HT1080 (cell line): ENCODE data around the gene CAMTA1. TPM values are rescaled to one million over a fixed set of nuclear protein-coding genes. Genes with fewer than 3 reads are reported as not detected.

ENCODE experiments used
- DNase-seq: peaks from one replicate; pipeline ENCODE4 v3.0.0-alpha.2; 2015; ENCODE audit warnings: low read depth
- total RNA-seq: library from RNA; depleted of rRNA; stranded (reverse); fragments of >200 nt; shearing (Covaris generic); gene quantifications from 2 replicates; pipeline ENCODE4 v1.2.3, GENCODE V29; 2014

The CAMTA1 gene
- total RNA-seq, 1 experiment from 2014 or later: 59.2 TPM

GRCh38 chr1:7333094-7333493 lies 547.8 kb downstream of the CAMTA1 start:
- DNase-seq: no peak

- DNase-seq: no peak
These were observed 548.4 kb downstream of the CAMTA1 start for GRCh38 chr1:7333620-7334019.

- DNase-seq: no peak
These were observed 549.3 kb downstream of the CAMTA1 start for GRCh38 chr1:7334475-7335035.

GRCh38 chr1:7335224-7335879 lies 550.1 kb downstream of the CAMTA1 start:
- no peak for DNase-seq

- DNase-seq: no peak
These were observed 553.2 kb downstream of the CAMTA1 start for GRCh38 chr1:7338439-7338838.

- no peak for DNase-seq
These were observed 553.8 kb downstream of the CAMTA1 start for GRCh38 chr1:7339014-7339413.

GRCh38 chr1:7339953-7340352 lies 554.7 kb downstream of the CAMTA1 start:
- no peak for DNase-seq

- DNase-seq: no peak
These were observed 556.1 kb downstream of the CAMTA1 start for GRCh38 chr1:7341145-7341905.

- DNase-seq: no peak
These were observed 558.6 kb downstream of the CAMTA1 start for GRCh38 chr1:7343882-7344281.

GRCh38 chr1:7344299-7344698 lies 559.0 kb downstream of the CAMTA1 start:
- DNase-seq: no peak

- DNase-seq: no peak
These were observed 560.3 kb downstream of the CAMTA1 start for GRCh38 chr1:7345516-7345915.

- no peak for DNase-seq
These were observed 560.9 kb downstream of the CAMTA1 start for GRCh38 chr1:7346070-7346596.

GRCh38 chr1:7346600-7347570 lies 561.6 kb downstream of the CAMTA1 start:
- DNase-seq: no peak

- no peak for DNase-seq
These were observed 562.8 kb downstream of the CAMTA1 start for GRCh38 chr1:7348073-7348472.

GRCh38 chr1:7348580-7348979 lies 563.3 kb downstream of the CAMTA1 start:
- no peak for DNase-seq

- no peak for DNase-seq
These were observed 565.5 kb downstream of the CAMTA1 start for GRCh38 chr1:7350804-7351203.

- no peak for DNase-seq
These were observed 566.4 kb downstream of the CAMTA1 start for GRCh38 chr1:7351649-7352048.

GRCh38 chr1:7352364-7352763 lies 567.1 kb downstream of the CAMTA1 start:
- DNase-seq: no peak

- DNase-seq: no peak
These were observed 567.7 kb downstream of the CAMTA1 start for GRCh38 chr1:7352974-7353373.

- no peak for DNase-seq
These were observed 570.4 kb downstream of the CAMTA1 start for GRCh38 chr1:7355646-7356045.

GRCh38 chr1:7356079-7356478 lies 570.8 kb downstream of the CAMTA1 start:
- DNase-seq: no peak
